ENCODE measurements around the gene PLEKHA7. TPM values are rescaled to one million over a fixed set of nuclear protein-coding genes. Genes with fewer than 3 reads are reported as not detected.

PLEKHA7 gene
- total and polyA plus RNA-seq, 2 of the 4 experiments (the other 2 are of a cell fraction), result 0.12 TPM; not detected in 1

DNA sequence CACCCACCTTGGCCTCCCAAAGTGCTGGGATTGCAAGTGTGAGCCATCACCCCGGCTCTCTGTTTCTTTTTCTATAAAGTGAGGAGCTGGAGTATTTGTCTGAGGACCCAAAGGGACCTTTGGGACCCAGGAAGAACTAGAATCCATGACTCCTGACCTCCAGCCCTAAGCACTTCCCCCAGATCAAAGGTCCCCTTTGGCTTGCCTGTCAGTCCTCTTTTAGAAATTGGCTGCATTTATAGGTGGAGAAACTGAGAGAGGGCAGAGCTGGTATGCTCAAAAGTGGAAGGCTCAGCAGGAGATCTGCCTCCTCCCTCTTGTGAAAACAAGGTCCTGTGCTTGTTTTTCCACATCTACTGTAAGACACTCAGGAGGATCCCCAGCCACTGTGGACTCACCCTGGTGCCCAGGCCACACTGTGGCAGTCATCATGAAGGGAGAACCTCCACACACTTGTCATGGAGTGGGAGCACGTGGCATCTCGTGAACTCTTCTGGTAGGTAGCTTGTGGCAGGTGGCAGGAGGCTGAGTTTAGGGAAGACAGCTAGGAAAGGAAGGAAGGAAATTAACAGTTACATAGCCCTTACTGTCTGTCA, 12.4 kb upstream of the PLEKHA7 start:
- TF ChIP-seq MXI1 (IDR thresholded peaks at IDR 0.05; ENCODE audit: borderline replicate concordance, low read depth, low read length) (no peak), RCOR1 (IDR thresholded peaks at IDR 0.05; ENCODE audit: insufficient replicate concordance, low read length) (no peak), MAFK (IDR thresholded peaks at IDR 0.05; ENCODE audit: low read depth, low read length) (no peak)
- no peak overlapping the region for H4K5ac ChIP-seq (ENCODE audit: low read depth, low read length)

More for the DNA sequence above, 12.4 kb upstream of the PLEKHA7 start:
- H2AK9ac ChIP-seq (replicated peaks; ENCODE audit: low read depth, low read length, poor library complexity), result no peak overlapping the region
- in situ Hi-C loops (cut with MboI; ENCODE audit: low sequenced_read_pairs) (no loop called here), dilution Hi-C loops (cut with HindIII; ENCODE audit: low sequenced_read_pairs, unreplicated experiment) (no loop called here), intact Hi-C loops (cut with micrococcal nuclease) (no loop called here)
- no peak for DNase-seq
- H3K9me1 ChIP-seq (ENCODE audit: insufficient read depth, low read length), result no peaks in the 10 kb centered on the region
- H3K9ac ChIP-seq (ENCODE audit: low read depth, low read length), result no peak overlapping the region
- no peak overlapping the region for H2AK5ac ChIP-seq (ENCODE audit: low read depth, low read length)
- H2BK5ac ChIP-seq (ENCODE audit: low read depth, low read length, poor library complexity, severe bottlenecking), result no peak overlapping the region
- H3K9me3 ChIP-seq (ENCODE audit: control insufficient read depth, insufficient read depth, low read length), result no peaks in the 10 kb centered on the region
- no peaks in the 10 kb centered on the region for H3K79me1 ChIP-seq (ENCODE audit: low read depth in 1 of 2, low read length in 2 of 2)
- no peak overlapping the region for H3K4ac ChIP-seq (ENCODE audit: low read depth, low read length)
- H3K14ac ChIP-seq (replicated peaks; ENCODE audit: low read depth, low read length), result no peak overlapping the region
- no peaks in the 10 kb centered on the region for H4K20me1 ChIP-seq (ENCODE audit: insufficient read depth, low read length)
- H4K91ac ChIP-seq (ENCODE audit: insufficient read depth, low read depth, low read length), result no peak overlapping the region
- no peaks in the 10 kb centered on the region for H3K36me3 ChIP-seq (ENCODE audit: control insufficient read depth, insufficient read depth, low read length)
- no peak overlapping the region for H4K8ac ChIP-seq (ENCODE audit: low read depth in 2 of 2, low read length in 2 of 2)
- no peak overlapping the region for H2BK20ac ChIP-seq (ENCODE audit: low read depth, low read length)
- no peak overlapping the region for H3K56ac ChIP-seq (ENCODE audit: extremely low read depth, insufficient read depth, low read length)
- H3K27ac ChIP-seq (ENCODE audit: insufficient read depth, low read length), result no peak overlapping the region
- H2BK120ac ChIP-seq (ENCODE audit: low read depth, low read length), result no peak overlapping the region
- no TSS peak for BruUV-seq (replicated peaks)
- no peak overlapping the region for H2BK15ac ChIP-seq (ENCODE audit: low read depth, low read length)
- peaks cover 2% of the 10 kb centered on the region; the same call in 1 of the 2 replicates for H3K27me3 ChIP-seq (ENCODE audit: control insufficient read depth, insufficient read depth, low read length)
- H3K18ac ChIP-seq (ENCODE audit: low read depth, low read length), result no peak overlapping the region
- H2AFZ ChIP-seq (replicated peaks; ENCODE audit: low read length, poor library complexity), result no peak overlapping the region
- no peak overlapping the region for H3K4me2 ChIP-seq (ENCODE audit: low read depth, low read length)
- H3K4me3 ChIP-seq (ENCODE audit: insufficient read depth, low read depth, low read length), result no peak overlapping the region
- ATAC-seq (ENCODE audit: low read depth), result no peak
- ChIA-PET CTCF (no interaction called here), POLR2A (ENCODE audit: unreplicated experiment) (no interaction called here)
- no peak overlapping the region for H3K23ac ChIP-seq (ENCODE audit: low read depth, low read length)
- no peaks in the 10 kb centered on the region for H3K4me1 ChIP-seq (ENCODE audit: control insufficient read depth, insufficient read depth, low read length)
- WGBS, 2 experiments (ENCODE audit: extremely low coverage in 2 of 2, insufficient read length in 1 of 2), result no CpG with 5 or more reads among the region's 3 CpGs
